NT2/D1 (cell line): ENCODE data around the gene ANKRD34A.

Source experiments
- DNase-seq: peaks from one replicate; pipeline ENCODE4 v3.0.0-alpha.2; 2011; ENCODE audit warnings: low read depth, low spot score
- H3K27me3 ChIP-seq: 2 replicates; pipeline ENCODE4 v1.6.0; 2011; ENCODE audit warnings: mild to moderate bottlenecking; ENCODE audit not compliant: insufficient read length, insufficient read depth
- H3K36me3 ChIP-seq: 2 replicates; pipeline ENCODE4 v1.6.1; 2011; ENCODE audit warnings: mild to moderate bottlenecking, low read length, mixed read lengths; ENCODE audit not compliant: insufficient read depth, insufficient read length
- H3K4me1 ChIP-seq: 2 replicates; pipeline ENCODE4 v1.5.1; 2011; ENCODE audit not compliant: insufficient read depth, insufficient read length
- H3K4me3 ChIP-seq: 2 replicates; pipeline ENCODE4 v1.5.1; 2011; ENCODE audit warnings: low read depth; ENCODE audit not compliant: insufficient read length
- H3K9ac ChIP-seq: 2 replicates; pipeline ENCODE4 v1.6.0; 2011; ENCODE audit warnings: low read depth; ENCODE audit not compliant: insufficient read length
- H3K9me3 ChIP-seq: 2 replicates; pipeline ENCODE4 v1.5.1; 2011; ENCODE audit warnings: mild to moderate bottlenecking, low read length; ENCODE audit not compliant: insufficient read depth
- SUZ12 ChIP-seq: IDR thresholded peaks from 2 replicates; pipeline ENCODE4 v1.6.1; 2011; ENCODE audit not compliant: insufficient read length, insufficient read depth; ENCODE audit errors: extremely low read depth
- YY1 ChIP-seq: IDR thresholded peaks from 2 replicates; pipeline ENCODE4 v1.6.1; 2011; ENCODE audit not compliant: insufficient read length, insufficient read depth
- ZNF274 ChIP-seq: IDR thresholded peaks from 2 replicates; pipeline ENCODE4 v1.6.1; 2011; ENCODE audit warnings: mild to moderate bottlenecking, low read depth, low read length

Gene ANKRD34A

GRCh38 chr1:145994391-145995120 is 30.2 kb upstream of the ANKRD34A start:
- Histone ChIP-seq H3K4me1 (no peaks in the 10 kb centered on the region), H3K4me3 (peak overlapping the region; percentile 71), H3K36me3 (peaks cover 31% of the 10 kb centered on the region), H3K9ac (peak overlapping the region; percentile 4), H3K27me3 (no peaks in the 10 kb centered on the region), H3K9me3 (no peaks in the 10 kb centered on the region)
- no peak for DNase-seq
- no peak for TF ChIP-seq ZNF274
- TF ChIP-seq SUZ12 = no peak
- TF ChIP-seq YY1 = no peak

GRCh38 chr1:145993618-145994390 is 29.4 kb upstream of the ANKRD34A start:
- no peaks in the 10 kb centered on the region for H3K9me3 ChIP-seq
- peak overlapping the region; percentile 71 for H3K4me3 ChIP-seq
- TF ChIP-seq SUZ12 = no peak
- TF ChIP-seq YY1 = no peak
- no peak for TF ChIP-seq ZNF274
- no peak overlapping the region for H3K9ac ChIP-seq
- no peaks in the 10 kb centered on the region for H3K4me1 ChIP-seq
- H3K36me3 ChIP-seq = peaks cover 31% of the 10 kb centered on the region
- H3K27me3 ChIP-seq = no peaks in the 10 kb centered on the region
- no peak for DNase-seq

DNA sequence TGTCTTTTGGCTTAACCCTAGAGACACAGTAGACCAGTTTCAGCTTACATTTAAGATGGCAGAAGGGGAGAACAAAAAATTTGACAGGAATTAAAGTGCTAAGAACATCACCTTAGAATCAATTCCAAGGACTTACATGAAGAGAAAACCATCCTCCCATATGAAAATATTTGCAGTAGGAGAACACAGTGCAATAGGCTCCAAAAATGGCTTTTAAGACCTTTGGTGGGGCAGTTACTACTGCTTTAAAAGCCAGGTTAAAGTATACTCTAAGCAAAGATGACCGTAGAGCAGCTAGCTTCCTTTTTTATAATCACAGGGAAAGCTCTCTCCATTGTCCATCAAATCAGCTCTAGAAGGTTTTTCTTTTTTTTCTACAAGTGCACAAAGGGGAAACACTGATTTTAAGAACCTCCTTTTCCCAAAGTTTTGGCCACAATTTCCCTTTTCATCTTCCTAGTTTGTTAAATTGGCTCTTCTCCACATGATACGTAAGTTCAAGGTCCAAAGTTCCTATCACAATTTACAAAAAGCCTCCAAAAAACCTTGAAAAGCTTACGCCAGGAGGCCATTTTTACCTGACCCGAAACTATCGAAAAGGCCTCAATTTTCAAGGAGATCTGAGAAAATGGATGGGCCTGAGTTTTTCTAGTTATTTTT is 28.7 kb upstream of the ANKRD34A start:
- no peak overlapping the region for H3K4me3 ChIP-seq
- no peaks in the 10 kb centered on the region for H3K4me1 ChIP-seq
- H3K9me3 ChIP-seq = no peaks in the 10 kb centered on the region

GRCh38 chr1:145992502-145992936 is 28.1 kb upstream of the ANKRD34A start:
- Histone ChIP-seq H3K27me3 (no peaks in the 10 kb centered on the region), H3K9ac (no peak overlapping the region), H3K4me3 (no peak overlapping the region), H3K4me1 (no peaks in the 10 kb centered on the region), H3K9me3 (no peaks in the 10 kb centered on the region), H3K36me3 (peaks cover 31% of the 10 kb centered on the region)
- no peak for DNase-seq
- no peak for TF ChIP-seq SUZ12
- no peak for TF ChIP-seq YY1
- TF ChIP-seq ZNF274 = no peak

More for the DNA sequence above, 28.7 kb upstream of the ANKRD34A start:
- Histone ChIP-seq H3K9ac (no peak overlapping the region), H3K27me3 (no peaks in the 10 kb centered on the region), H3K36me3 (peaks cover 31% of the 10 kb centered on the region)
- TF ChIP-seq YY1 = no peak
- DNase-seq = no peak

- Histone ChIP-seq H3K27me3 (no peaks in the 10 kb centered on the region), H3K9me3 (no peaks in the 10 kb centered on the region), H3K9ac (no peak overlapping the region), H3K4me3 (no peak overlapping the region), H3K36me3 (peaks cover 31% of the 10 kb centered on the region), H3K4me1 (no peaks in the 10 kb centered on the region)
- no peak for TF ChIP-seq SUZ12
- no peak for TF ChIP-seq YY1
- no peak for TF ChIP-seq ZNF274
- DNase-seq = no peak
These were observed 27.5 kb upstream of the ANKRD34A start for GRCh38 chr1:145991735-145992412.

DNA sequence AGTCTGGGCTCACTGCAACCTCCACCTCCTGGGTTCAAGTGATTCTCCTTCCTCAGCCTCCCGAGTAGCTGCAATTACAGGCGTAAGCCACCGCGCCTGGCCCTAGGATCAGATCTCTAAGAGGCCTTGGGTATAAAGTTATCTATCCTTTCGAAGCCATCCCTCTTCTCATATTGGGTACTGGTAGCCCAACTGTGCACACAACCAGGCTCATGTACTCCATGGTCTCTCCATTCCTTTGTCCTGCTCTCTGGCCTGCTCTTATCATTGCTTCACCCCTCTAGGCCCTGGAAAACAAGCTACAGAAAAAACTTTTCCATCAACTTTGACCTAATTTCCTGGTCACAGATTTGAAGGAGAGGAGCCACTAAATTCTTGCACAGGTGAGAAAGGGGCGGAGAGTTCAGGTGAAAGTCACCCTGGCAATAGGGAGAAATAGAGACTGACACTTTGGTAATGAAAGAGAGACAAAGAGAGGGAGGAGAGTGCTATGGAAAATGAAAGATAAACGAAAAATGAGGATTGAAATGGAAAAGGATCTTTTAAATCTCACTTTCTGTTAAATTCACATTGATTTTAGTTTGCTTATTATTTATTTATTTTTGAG is 26.0 kb upstream of the ANKRD34A start:
- H3K9ac ChIP-seq = no peak overlapping the region
- no peak for TF ChIP-seq SUZ12
- TF ChIP-seq ZNF274 = no peak
- TF ChIP-seq YY1 = no peak
- peaks cover 7% of the 10 kb centered on the region for H3K4me1 ChIP-seq
- H3K4me3 ChIP-seq = no peak overlapping the region
- peaks cover 31% of the 10 kb centered on the region for H3K36me3 ChIP-seq
- H3K27me3 ChIP-seq = no peaks in the 10 kb centered on the region
- no peaks in the 10 kb centered on the region for H3K9me3 ChIP-seq
- no peak for DNase-seq
